GM18868 (cell line): Measurements from ENCODE around the gene SIRPB2.

Experiments
- ATAC-seq: cut with Tn5 transposase; IDR thresholded peaks from one replicate; pipeline ENCODE4 v1.9.1; 2021; ENCODE audit warnings: mild to moderate bottlenecking, moderate library complexity; ENCODE audit not compliant: unreplicated experiment

The SIRPB2 gene

DNA sequence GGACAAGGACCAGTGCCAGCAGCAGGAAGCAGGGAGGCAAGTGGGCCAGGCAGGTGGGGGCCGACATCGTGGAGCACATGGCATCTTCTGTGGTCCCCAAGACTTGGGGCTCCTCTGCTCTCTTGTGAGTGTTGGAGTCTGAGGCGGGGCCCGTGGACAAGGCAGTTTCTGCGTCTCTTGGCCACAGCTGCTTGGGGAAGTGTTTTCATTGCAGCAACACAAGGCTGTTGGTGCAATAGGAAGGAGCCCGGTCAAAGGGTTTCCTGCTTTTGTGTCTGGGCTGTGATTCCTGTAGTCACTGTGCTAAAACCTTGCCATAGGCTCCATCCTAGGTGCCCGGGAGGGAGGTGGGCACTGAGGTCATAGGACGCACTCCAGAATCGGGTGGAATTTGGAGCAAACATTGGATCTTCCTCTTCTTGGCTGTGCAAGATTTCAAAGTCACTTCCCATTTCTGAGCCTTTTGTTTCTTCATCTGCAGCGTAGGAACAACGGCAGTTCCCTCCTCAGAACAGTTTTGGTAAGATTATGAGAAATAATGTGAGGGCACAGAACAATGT, at the start of gene SIRPB2:
Gene SIRPB2 (minus strand): TSS at position 140 of the 560 bp plus-strand sequence. CDS start 61 bp downstream, at position 79.
- no peak for ATAC-seq

DNA sequence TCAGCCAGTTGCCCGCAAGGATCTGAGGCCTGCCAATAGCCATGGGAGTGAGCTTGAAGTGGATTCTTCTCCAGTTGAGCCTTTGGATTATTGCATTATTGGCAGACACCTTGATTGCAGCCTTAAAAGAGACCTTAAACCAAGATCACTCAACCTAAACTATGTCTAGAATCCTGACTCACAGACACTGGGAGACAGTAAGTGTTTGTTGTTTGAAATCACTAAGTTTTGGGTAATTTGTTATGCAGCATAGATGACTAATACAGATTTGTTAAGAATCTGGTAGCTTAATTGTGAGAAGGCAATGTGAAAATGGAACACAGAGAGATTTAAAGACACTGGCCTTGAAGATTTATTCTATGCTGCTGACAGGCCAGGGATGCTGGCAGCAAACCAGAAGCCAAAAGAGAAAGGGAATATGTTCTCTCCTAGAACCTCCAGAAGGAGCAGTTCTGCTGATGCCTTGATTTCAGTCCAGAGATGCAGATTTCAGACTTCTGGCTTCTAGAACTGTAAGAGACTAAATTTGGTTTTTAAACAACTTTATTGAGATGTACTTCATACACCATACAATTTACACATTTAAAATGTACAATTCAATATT, 48.7 kb upstream of the SIRPB2 start:
- no peak for ATAC-seq

DNA sequence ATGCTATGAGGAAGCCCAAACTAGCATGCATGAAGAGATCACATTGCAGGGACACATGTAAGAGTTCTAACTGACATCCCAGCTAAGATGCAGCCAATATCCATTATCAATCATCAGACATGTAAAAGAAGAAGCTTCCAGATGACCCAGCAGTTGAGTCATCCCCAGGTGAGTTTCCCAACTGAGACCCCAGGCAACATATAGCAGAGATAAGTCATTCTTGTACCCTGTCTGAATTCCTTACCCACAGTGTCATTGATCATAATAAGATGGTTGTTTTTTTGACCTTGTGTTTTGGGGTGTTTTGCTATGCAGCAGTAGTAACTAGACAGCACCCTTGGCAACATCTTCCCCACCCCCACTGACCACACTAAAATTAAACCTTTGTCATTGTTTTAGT, 47.4 kb upstream of the SIRPB2 start:
- ATAC-seq: no peak

GRCh38 chr20:1537731-1538058, 46.5 kb upstream of the SIRPB2 start:
- no peak for ATAC-seq

DNA sequence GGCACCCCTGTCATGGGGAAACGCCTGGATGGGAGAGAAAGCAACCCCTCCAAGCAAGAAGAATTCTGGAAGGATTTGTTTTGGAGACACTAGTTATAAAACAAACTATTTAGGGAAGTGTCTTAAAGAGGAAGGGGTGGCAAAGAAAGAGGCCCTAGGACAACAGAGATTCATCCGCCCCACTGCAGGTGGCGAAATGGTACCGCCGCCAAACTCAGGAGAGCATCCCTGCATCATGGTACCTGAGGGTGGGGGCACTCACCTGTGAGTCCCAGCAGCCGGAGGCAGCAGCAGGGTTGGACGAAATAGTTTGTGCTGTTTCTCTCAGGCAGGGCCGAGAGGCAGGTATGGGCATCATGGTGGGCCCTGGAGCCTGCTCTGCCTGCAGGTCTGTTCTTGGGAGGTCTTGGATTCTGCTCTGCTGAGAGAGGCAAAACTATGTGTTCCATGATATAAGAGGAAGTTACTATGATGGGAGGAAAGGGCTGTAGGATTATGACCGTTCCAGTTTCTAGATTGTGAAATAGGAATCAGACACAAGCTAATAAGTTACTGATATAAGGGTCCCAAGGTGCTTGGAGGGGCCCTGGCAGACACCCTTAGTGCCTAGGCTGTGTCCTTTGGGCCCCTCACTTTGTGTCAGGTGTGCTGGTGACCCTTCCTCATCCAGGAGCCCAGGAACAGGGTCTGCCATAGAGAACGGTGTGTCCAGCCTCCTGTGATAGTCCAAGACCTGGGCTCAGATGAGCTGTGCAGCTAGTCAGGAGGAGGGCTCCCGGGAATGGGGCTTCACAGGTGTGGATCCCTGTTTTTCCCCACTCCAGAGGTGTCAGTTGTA, 45.9 kb upstream of the SIRPB2 start:
- no peak for ATAC-seq

GRCh38 chr20:1535420-1536175, 44.4 kb upstream of the SIRPB2 start:
- ATAC-seq: peak; percentile 93

DNA sequence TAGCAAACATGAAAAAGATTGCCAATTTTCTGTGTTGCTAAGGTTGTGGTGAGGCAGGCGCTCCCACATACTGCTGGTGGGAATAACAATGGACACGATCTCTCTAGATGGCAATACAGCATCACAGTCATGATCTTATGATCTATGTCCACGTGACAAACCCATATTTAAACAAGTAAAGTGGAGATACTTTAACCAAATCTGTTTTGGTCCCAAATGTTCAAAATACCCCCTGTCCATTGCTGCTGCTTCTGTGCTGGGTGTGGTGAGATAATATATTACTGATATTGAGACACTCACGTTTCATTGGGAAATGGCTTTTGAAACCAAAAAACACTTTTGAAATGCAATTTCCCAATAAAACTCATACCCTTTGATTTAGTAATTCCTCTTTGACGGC, 43.3 kb upstream of the SIRPB2 start:
- no peak for ATAC-seq

DNA sequence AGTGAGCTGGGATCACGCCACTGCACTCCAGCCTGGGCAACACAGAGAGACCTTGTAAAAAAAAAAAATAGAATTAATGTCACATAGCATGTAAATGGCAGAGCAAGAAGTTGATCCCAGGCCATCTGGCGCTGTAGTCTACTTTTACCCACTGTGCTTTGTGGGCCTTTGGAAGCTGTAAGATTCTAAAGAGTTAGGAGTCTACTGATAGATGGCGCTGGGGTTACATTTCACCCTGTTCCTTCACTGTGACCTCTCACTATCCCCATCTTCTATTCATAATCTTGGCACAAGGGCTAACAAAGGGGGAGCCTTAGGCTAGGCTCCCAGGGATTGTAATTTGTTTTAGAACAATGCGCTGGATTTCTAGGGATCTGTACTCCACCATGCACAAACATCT, 41.8 kb upstream of the SIRPB2 start:
- no peak for ATAC-seq

- ATAC-seq: no peak
Observed at GRCh38 chr20:1528811-1529210, 37.6 kb upstream of the SIRPB2 start.

DNA sequence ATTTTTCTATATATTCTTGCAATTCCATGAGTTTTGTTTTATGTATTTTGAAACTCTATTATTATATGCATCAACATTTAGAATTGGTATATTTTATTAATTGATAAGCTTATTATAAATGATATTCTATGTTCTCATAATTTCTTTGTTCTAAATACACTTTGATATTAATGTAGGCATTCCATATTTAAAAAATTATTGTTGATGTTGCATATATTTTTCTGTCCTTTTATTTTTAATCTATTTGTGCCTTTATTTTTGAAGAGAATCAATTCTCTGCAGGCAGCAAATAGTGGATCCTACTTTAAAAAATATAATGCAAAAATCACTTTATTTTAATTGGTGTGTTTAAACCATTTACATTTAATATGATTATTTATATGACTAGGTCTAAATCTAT, 36.7 kb upstream of the SIRPB2 start:
- no peak for ATAC-seq

- ATAC-seq: no peak
Observed at GRCh38 chr20:1526896-1527295, 35.7 kb upstream of the SIRPB2 start.

GRCh38 chr20:1526310-1526709, 35.1 kb upstream of the SIRPB2 start:
- ATAC-seq: no peak

GRCh38 chr20:1524004-1524403, 32.8 kb upstream of the SIRPB2 start:
- ATAC-seq: no peak

DNA sequence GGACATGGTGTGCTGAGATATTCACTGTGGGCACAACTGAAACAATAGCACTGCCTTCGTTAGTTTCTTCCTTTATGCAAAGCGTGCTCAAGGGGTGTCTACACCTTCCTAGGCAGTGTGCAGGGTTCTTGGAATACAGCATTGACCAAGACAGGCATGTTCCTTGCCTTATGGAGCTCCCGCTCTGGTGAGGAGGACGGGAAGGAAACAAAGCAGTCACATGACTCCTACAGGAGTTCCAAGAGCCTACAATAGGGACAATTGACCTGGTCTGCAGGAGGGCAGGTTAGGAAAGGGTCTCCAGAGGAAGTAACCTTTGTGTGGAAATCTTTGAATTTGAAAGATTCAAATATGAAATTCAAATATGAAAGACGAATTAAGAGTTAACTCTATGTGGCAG, 25.8 kb upstream of the SIRPB2 start:
- ATAC-seq: no peak

DNA sequence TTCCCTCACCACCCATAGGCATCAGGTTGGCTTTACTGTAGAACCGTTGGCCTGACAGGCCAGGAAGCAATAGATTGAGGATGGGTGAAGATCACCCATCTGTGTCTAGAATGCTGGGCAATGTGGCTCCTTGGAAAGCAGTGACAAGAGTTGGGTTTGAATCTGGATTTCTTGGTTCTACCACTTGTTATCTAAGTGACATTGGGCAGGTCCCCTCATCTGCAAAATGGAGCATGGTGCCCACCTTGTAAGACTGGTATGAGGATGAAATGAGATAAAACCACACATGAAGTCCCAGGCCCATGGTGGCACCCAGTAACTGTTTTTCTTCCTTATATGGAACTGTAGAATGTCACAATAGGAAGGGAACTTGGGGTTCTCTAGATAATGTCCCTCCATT, 22.6 kb upstream of the SIRPB2 start:
- no peak for ATAC-seq

- ATAC-seq: peak; percentile 38
Observed at GRCh38 chr20:1509237-1509636, 18.0 kb upstream of the SIRPB2 start.

DNA sequence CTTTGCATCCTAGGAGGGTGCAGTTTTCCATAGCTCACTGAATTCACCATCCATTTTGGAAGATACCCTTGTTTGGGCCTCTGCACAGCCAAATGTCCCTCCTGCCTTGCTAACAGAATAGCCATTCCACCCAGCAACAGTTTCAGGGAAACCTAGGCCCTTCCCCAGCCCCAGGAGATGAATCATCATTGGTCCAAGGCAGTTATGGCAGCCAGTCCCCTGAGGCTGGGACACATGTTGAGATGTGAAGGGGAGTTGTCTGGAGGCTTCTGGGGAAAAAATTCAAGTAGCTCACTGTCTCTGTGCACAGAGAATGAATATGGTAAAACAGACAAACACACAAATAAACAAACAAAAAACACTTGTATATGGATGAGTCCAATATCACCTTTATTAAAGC, 17.4 kb upstream of the SIRPB2 start:
- ATAC-seq: no peak

DNA sequence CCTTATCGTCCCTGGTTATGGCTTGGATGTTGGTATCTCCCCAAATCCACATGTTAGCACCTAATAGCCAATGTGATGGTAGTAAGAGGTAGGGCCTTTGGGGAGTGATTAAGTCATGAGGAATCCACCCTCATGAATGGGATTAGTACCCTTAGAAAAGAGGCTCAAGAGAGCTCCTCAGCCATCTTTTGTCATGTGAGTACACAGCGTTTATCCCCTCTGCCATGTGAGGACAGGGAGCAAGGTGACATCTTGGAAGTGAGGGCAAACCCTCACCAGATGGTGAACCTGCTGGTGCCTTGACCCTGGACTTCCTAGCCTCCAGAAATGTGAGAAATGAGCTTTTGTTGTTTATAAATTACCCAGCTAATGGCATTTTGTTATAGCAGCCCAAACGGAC, 16.1 kb upstream of the SIRPB2 start:
- no peak for ATAC-seq

GRCh38 chr20:1505871-1506270, 14.7 kb upstream of the SIRPB2 start:
- ATAC-seq: no peak

GRCh38 chr20:1505361-1505760, 14.1 kb upstream of the SIRPB2 start:
- ATAC-seq: no peak

- peak; percentile 94 for ATAC-seq
Observed at GRCh38 chr20:1503564-1504227, 12.5 kb upstream of the SIRPB2 start.
